Neural progenitor cell (in vitro differentiated cells): ENCODE data around the gene ELOVL3.

Experiments used
- CTCF ChIP-seq: fragments of 200-600 bp; sonication (generic); IDR thresholded peaks from 2 replicates; pipeline ENCODE4 v1.5.1; 2017; ENCODE audit warnings: antibody characterized with exemption, mild to moderate bottlenecking
- EZH2phosphoT487 ChIP-seq: fragments of 200-600 bp; sonication (generic); IDR thresholded peaks from 2 replicates; pipeline ENCODE4 v1.6.1; 2017; ENCODE audit warnings: antibody characterized with exemption

GRCh38 chr10:102246261-102246660 is 20.2 kb downstream of the ELOVL3 start:
- TF ChIP-seq CTCF (no peak), EZH2phosphoT487 (no peak)
